Activated naive CD8-positive, alpha-beta T cell treated with anti-CD3 and anti-CD28 coated beads for 36 hours (primary cell): Measurements from ENCODE around the gene BCL2L11. TPM values are rescaled to one million over a fixed set of nuclear protein-coding genes. Genes with fewer than 3 reads are reported as not detected.

Experiments
- DNase-seq: peaks from one replicate; pipeline ENCODE4 v3.0.0; 2021
- H3K27ac Mint-ChIP-seq: one replicate; pipeline ENCODE4 v1.8.0; 2022; ENCODE audit warnings: mild to moderate bottlenecking, moderate library complexity, mixed read lengths
- H3K27me3 Mint-ChIP-seq: one replicate; pipeline ENCODE4 v1.8.0; 2022; ENCODE audit warnings: mild to moderate bottlenecking, mixed read lengths
- H3K36me3 Mint-ChIP-seq: one replicate; pipeline ENCODE4 v1.8.0; 2021; ENCODE audit warnings: mild to moderate bottlenecking, mixed read lengths
- H3K4me1 Mint-ChIP-seq: one replicate; pipeline ENCODE4 v1.8.0; 2021; ENCODE audit warnings: mixed read lengths
- H3K4me3 Mint-ChIP-seq: one replicate; pipeline ENCODE4 v1.8.0; 2022; ENCODE audit warnings: mild to moderate bottlenecking, moderate library complexity, mixed read lengths
- H3K9me3 Mint-ChIP-seq: one replicate; pipeline ENCODE4 v1.8.0; 2022; ENCODE audit warnings: mixed read lengths
- total RNA-seq, 2 experiments: library from RNA; stranded (reverse); gene quantifications; one replicate each; pipeline ENCODE4 v1.2.3, GENCODE V29; 2021

Gene BCL2L11
- total RNA-seq, 2 experiments from 2014 or later: 19.9 TPM

DNA sequence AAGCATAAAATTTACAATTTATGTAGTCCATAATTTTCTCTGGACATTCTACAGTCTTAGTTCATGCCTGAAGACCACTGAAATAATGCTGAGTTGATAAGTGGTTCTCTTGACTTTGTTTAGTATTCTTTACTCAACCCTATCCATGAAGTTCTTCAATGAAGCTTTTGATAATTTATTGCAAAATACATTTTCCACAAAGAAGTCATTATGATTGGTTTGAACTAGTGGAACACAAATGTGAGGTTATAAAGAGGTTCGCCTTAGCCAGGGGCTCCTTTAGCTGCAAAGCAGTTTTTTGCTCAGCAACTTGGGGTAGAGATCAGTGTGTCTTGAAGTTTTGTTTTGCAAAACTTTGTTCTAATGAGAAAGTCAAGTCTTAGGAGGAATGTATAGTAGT is 5.9 kb downstream of the BCL2L11 start:
- peaks cover 56% of the 10 kb centered on the region for H3K36me3 Mint-ChIP-seq
- no peaks in the 10 kb centered on the region for H3K9me3 Mint-ChIP-seq
- DNase-seq: no peak
- peaks cover 41% of the 10 kb centered on the region for H3K4me1 Mint-ChIP-seq
- no peak overlapping the region for H3K27ac Mint-ChIP-seq
- H3K4me3 Mint-ChIP-seq: no peak overlapping the region
- peaks cover 3% of the 10 kb centered on the region for H3K27me3 Mint-ChIP-seq

DNA sequence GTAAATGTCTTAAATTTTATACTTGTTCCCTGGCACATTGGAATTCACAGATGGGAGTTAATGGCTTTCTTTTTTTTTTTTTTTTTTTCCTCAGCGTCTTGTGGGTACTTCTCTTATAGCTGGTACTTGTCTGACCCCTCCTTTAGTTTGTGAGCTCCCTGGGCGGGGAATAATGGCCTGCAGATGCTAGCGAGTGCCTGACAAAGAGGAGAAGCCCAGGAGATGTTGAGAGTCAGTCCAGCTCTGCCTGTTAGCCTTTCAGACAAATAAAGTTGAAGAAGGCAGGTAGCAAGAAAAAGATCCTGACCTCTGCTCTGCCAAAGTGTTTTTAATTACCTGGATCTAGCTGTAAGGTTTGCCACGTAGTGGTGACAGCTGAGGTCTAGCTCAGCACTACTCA is 6.6 kb downstream of the BCL2L11 start:
- Mint-ChIP-seq H3K4me3 (no peak overlapping the region), H3K27ac (no peak overlapping the region), H3K36me3 (peaks cover 62% of the 10 kb centered on the region), H3K9me3 (no peaks in the 10 kb centered on the region), H3K27me3 (peaks cover 3% of the 10 kb centered on the region), H3K4me1 (peaks cover 40% of the 10 kb centered on the region)
- DNase-seq: no peak

DNA sequence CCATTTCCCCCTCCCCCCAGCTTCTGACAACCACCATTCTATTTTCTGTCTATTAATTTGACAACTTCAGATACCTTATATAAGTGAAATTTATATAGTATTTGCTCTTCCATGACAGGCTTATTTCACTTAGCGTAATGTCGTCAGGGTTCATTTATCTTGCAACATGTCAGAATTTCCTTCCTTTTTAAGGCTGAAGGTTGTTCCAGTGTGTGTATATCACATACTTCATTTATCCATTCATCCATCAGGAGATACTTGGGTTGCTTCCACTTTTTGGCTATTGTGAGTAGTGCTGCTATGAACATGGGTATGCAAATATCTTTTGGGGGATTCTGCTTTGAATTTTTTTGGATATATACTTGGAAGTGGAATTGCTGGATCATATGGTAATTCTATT is 7.4 kb downstream of the BCL2L11 start:
- DNase-seq: no peak
- no peaks in the 10 kb centered on the region for H3K9me3 Mint-ChIP-seq
- peaks cover 62% of the 10 kb centered on the region for H3K36me3 Mint-ChIP-seq
- no peak overlapping the region for H3K27ac Mint-ChIP-seq
- H3K27me3 Mint-ChIP-seq: peaks cover 3% of the 10 kb centered on the region
- H3K4me3 Mint-ChIP-seq: no peak overlapping the region
- H3K4me1 Mint-ChIP-seq: peaks cover 40% of the 10 kb centered on the region

DNA sequence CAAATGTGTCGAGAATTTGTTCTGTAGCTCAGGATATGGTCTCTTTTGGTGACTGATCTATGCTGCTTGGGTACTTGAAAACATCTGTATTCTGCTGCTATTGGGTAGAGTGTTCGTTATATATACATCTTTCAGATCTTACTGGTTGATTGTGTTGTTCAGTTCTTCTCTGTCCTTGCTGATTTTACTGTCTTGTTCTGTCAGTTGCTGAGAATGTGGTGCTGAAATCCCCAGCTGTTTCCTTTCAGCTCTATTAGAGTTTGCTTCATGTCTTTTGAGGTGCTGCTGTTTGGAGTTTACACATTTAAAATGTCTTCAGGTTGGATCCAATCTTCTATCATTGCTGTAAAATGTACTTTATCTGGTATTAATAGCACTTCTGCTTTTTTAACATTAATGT is 12.9 kb downstream of the BCL2L11 start:
- no peaks in the 10 kb centered on the region for H3K9me3 Mint-ChIP-seq
- no peak overlapping the region for H3K4me3 Mint-ChIP-seq

DNA sequence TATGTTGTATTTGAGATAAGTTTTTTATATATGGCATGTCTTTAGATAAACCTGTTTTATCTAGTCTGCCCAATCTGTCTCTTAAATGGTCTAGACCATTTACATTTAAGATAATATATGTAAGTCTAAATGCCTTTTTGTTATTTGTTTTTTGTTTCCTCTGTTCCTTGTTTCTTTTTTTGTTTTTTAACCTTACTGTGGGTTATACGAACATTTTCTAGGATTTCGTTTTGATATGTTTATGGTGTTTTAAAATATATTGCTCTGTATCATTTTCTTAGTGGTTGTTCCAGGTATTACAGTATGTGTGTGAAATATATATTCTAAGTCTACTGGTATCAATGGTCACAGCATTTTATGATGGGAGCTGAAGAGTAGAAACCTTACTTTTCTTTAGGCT is 13.3 kb downstream of the BCL2L11 start:
- H3K27me3 Mint-ChIP-seq: no peaks in the 10 kb centered on the region
- no peak for DNase-seq
- H3K36me3 Mint-ChIP-seq: peaks cover 29% of the 10 kb centered on the region
- no peaks in the 10 kb centered on the region for H3K9me3 Mint-ChIP-seq
- no peak overlapping the region for H3K4me3 Mint-ChIP-seq
- H3K4me1 Mint-ChIP-seq: peaks cover 20% of the 10 kb centered on the region
- H3K27ac Mint-ChIP-seq: no peak overlapping the region

More for the DNA sequence above, 12.9 kb downstream of the BCL2L11 start:
- peaks cover 22% of the 10 kb centered on the region for H3K4me1 Mint-ChIP-seq
- H3K36me3 Mint-ChIP-seq: peaks cover 34% of the 10 kb centered on the region
- no peak overlapping the region for H3K27ac Mint-ChIP-seq
- DNase-seq: no peak
- H3K27me3 Mint-ChIP-seq: no peaks in the 10 kb centered on the region

DNA sequence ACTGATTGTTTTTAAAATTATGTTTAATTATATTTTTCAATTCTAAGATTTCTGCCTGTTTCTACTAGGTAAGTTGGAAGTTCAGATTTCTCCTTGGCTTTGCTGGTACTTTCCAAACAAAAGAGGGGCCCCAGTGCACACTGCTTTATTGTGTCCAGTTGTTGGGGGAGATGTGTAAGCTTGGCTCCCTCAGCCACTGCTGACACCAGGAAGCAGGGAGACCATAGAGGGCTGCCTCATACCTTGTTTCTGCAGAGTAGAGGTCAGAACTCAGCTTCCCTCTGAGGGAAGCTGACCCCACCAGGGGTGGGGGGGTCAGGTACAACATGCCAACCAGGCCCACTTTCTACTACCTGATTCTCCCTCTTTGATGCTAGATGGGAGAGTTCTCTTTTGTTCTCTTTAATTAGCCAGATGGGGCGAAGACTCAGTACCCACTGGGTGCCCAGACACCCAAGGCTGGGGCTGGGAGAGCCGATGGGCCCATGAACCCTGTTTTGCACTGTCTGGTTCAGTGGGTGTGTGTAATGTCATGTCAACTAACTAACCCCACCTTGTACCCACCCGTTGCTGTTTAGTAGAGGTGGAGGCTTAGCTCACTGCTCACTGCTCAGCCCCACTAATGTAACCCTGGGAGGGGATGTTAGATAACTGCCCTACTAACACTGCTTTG is 14.7 kb downstream of the BCL2L11 start:
- Mint-ChIP-seq H3K36me3 (peaks cover 29% of the 10 kb centered on the region), H3K4me3 (no peak overlapping the region), H3K9me3 (no peaks in the 10 kb centered on the region), H3K27me3 (no peaks in the 10 kb centered on the region), H3K27ac (no peak overlapping the region), H3K4me1 (peaks cover 20% of the 10 kb centered on the region)
- no peak for DNase-seq

DNA sequence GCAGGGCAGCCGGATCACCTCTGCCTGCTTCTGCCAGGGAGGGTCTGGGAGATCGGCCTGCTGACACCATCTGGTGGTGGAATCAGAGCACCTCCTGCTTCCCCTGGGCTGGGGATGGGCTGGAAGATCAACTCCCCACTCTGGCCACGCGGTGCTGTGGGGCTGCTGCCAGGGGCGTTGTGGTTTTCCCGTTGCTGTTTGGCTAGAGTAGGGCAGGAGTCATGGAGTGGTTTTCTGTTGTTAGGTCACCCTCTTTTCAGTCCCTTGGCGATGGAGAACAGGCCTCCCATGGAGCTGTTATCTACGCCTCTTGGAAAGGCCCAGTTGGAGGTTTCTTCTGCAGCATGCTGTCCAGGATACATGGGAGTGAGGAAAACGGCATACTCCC is 15.2 kb downstream of the BCL2L11 start:
- Mint-ChIP-seq H3K4me3 (no peak overlapping the region), H3K4me1 (peaks cover 20% of the 10 kb centered on the region), H3K9me3 (no peaks in the 10 kb centered on the region), H3K27ac (no peak overlapping the region), H3K36me3 (peaks cover 29% of the 10 kb centered on the region), H3K27me3 (no peaks in the 10 kb centered on the region)
- no peak for DNase-seq

DNA sequence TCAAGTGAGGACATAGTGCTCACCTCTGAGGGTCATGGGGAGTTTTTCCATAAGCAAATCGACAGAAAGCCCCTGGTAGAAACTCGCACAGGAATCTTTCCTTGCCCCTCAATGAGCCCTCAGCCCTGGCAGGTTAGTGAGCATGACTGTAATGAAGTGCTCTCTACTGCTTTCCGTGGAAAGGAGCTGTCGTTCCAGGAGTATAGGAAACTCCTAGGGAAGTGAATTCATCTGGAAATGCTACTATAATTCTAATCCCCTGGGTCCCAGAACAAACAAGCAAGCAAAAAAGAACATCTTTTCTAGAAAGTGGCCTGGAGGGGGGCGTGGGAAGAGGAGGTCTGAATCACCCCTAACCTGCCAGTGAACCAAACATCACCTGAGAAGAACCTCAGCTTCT is 18.1 kb downstream of the BCL2L11 start:
- Mint-ChIP-seq H3K4me1 (peaks cover 19% of the 10 kb centered on the region), H3K36me3 (peaks cover 27% of the 10 kb centered on the region), H3K9me3 (no peaks in the 10 kb centered on the region), H3K4me3 (no peak overlapping the region), H3K27me3 (no peaks in the 10 kb centered on the region), H3K27ac (no peak overlapping the region)
- no peak for DNase-seq

DNA sequence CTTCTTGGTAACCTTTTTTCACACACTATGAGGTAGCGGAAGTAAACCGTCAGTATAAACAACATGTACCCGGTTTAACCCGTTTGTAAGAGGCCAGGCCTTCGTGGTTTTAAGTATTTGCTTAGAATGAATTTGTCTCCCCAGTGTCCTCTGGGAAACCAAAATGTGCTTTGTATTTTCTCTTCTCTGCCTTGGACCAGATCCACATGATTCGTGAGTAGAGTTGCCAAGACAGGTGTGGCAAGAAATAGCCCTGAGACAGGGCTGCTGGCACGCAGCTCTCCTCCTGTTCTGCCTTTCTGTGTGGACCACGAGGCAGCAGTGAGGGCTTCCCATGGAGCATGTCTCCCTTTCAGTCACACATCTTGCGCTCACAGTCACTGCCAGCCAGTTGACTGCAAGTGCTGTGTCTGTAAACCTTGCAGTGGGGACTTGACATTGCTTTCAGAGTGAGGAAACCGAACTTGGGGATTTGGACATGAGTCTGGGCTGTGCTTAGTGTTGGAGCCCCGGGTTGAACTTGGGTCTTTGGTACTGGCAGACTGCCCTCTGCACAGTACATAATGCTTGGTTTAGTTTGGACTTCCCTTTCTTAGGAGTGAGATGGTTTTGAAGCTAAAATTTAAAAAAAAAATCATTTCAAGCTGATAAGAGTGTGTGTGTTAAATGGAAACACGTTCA is 19.1 kb downstream of the BCL2L11 start:
- H3K9me3 Mint-ChIP-seq: no peaks in the 10 kb centered on the region
- no peak for DNase-seq
- no peaks in the 10 kb centered on the region for H3K27me3 Mint-ChIP-seq
- peaks cover 12% of the 10 kb centered on the region for H3K4me1 Mint-ChIP-seq
- peaks cover 25% of the 10 kb centered on the region for H3K36me3 Mint-ChIP-seq
- H3K4me3 Mint-ChIP-seq: no peak overlapping the region
- H3K27ac Mint-ChIP-seq: no peak overlapping the region

DNA sequence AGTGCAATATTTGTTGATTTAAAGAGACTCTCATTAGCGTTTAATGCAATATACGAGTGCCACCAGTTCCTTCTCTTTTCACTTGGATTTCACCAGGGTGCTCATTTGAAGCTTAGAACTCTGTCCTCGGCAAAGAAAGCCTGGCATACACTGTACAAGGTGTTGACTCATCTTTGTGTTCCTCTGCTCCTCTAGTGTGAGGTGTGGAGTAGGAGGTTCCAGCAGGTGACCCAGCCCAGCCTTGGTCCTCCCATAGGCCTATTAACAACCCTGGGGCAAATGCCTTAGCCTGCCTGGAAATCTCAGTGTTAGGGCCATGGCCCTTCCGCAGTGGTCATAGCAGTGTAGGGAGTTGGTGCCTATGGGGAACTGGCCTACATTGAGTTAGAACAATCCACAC is 20.1 kb downstream of the BCL2L11 start:
- no peak for DNase-seq
- Mint-ChIP-seq H3K27ac (no peak overlapping the region), H3K4me1 (peaks cover 19% of the 10 kb centered on the region), H3K36me3 (peaks cover 24% of the 10 kb centered on the region), H3K4me3 (no peak overlapping the region), H3K9me3 (no peaks in the 10 kb centered on the region), H3K27me3 (no peaks in the 10 kb centered on the region)

DNA sequence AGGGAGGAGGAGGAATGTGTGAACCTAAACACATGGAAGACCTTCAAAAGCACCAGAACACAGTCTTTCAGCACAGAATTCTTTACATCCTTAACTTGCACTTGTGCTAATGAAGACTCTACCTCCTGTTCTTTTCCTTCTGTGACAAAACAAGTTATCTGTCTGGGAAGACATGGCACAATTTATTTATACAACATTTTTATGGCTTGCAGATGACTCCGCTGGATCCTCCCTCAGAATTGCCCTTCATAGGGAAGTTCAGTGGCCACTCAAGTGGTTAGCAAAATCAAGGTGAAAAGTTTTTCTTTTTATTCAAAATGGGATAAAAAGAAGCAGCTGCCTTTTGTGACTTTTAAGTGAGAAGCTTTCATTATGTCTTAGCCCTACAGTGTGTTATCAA is 21.4 kb downstream of the BCL2L11 start:
- Mint-ChIP-seq H3K4me1 (peaks cover 23% of the 10 kb centered on the region), H3K9me3 (no peaks in the 10 kb centered on the region), H3K4me3 (no peak overlapping the region), H3K27me3 (peaks cover 4% of the 10 kb centered on the region), H3K27ac (no peak overlapping the region), H3K36me3 (peaks cover 31% of the 10 kb centered on the region)
- DNase-seq: no peak

DNA sequence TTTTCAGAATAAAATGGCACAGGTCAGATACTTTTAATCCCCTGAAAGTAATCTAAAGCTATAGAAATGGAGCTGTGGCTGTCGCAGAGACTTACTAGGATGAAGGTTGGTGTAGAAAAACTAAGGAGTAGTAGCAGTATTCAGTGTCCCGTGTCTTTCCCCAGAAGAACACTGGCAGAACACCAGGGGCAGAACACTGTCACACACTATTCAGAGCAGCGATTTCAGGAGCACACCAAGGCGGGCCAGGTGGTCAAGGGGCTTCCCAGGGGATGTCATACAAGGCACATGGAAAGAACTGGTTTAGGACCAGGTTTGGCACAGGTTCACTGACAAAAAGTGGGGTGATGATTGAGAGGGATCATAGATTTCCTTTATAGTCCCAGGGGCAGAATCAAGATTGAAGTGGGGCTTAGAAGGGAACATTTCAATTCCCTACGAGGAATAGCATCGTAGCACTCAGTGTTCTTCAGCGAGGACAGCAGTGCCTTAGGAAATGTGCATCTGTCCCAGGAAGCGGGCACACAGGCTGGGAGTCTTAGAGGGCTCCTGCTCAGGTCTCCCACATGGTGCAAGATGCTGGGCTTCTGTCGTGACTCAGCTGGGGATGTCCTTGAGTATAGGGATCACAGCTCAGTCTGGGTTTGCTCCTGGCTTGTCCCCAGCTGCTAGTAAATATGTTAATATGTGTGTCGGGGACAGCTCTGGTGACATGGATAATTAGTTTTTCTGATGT is 22.6 kb downstream of the BCL2L11 start:
- DNase-seq: no peak
- H3K36me3 Mint-ChIP-seq: peaks cover 31% of the 10 kb centered on the region
- H3K27me3 Mint-ChIP-seq: peaks cover 4% of the 10 kb centered on the region
- H3K9me3 Mint-ChIP-seq: no peaks in the 10 kb centered on the region
- H3K4me3 Mint-ChIP-seq: no peak overlapping the region
- H3K27ac Mint-ChIP-seq: no peak overlapping the region
- H3K4me1 Mint-ChIP-seq: peaks cover 28% of the 10 kb centered on the region

DNA sequence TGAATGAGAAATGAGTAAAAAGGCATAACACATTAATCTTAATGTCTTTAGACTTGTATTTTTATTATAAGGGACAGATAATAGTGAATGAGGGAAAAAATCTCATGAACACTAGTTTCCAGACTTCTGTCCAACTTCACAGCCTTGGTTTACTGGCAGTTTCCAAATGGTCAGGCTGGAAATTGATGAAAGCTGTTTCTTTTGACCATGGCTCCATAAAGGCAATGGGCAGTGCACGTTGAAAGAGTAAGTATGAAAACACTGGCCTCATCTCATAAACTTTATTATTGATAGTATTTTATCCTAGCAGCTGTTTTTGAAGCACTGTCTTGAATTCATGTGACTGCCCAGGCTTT is 23.1 kb downstream of the BCL2L11 start:
- Mint-ChIP-seq H3K36me3 (peaks cover 31% of the 10 kb centered on the region), H3K4me1 (peaks cover 29% of the 10 kb centered on the region), H3K27me3 (peaks cover 4% of the 10 kb centered on the region), H3K27ac (no peak overlapping the region), H3K9me3 (no peaks in the 10 kb centered on the region), H3K4me3 (no peak overlapping the region)
- DNase-seq: no peak

DNA sequence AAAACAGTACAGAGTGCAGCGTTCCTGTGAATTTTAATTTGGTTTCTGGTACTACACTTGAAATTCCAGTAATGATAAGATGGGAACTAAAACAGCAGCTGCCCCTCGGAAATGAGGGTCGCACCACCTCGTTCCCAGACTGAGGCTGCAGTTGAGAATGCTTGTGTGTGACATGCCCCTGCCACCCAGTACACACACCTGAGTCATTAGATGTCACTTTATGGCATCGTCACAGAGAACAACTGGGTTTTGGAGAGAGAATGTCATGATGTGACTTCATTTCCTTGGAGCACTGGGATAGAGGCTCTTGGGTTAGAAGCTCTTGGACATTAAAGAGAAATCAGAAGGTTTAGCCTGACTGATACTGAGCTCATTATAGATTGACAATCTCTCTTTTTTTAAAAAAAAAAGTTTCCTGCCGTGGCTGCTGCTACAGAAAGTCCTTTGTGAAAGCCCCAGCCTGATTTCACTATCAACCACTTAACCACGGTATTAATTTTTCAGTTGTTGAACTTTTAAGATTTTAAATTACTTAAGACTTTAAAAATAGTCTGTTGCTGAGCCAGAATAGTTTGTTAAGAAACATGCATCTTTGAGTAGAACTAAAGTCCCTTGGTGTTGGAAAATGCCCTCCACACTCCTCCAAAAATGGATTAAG is 24.5 kb downstream of the BCL2L11 start:
- Mint-ChIP-seq H3K4me3 (no peak overlapping the region), H3K36me3 (peaks cover 25% of the 10 kb centered on the region)

DNA sequence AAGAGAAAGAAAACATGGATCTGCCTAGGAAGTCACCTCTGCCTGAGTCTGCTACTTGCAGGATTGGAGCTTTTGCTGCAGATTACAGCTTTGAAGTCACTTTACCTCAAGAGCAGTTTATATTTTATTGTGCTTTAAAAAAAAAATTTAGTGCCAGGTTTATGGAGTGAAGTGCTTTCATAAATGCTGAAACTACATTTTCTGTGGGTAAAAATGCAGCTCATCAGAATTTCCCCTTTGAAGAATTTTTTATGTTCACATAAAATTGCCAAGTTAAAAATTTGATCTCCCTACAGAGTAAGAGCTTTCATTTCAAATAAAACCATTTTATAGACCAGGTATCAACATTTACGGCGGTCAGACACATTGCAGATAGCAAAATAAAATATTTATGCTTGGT is 25.2 kb downstream of the BCL2L11 start:
- H3K9me3 Mint-ChIP-seq: no peaks in the 10 kb centered on the region
- H3K4me1 Mint-ChIP-seq: peaks cover 40% of the 10 kb centered on the region
- H3K36me3 Mint-ChIP-seq: peaks cover 18% of the 10 kb centered on the region
- no peak for DNase-seq
- no peak overlapping the region for H3K4me3 Mint-ChIP-seq
- peaks cover 4% of the 10 kb centered on the region for H3K27me3 Mint-ChIP-seq
- no peak overlapping the region for H3K27ac Mint-ChIP-seq

More for the DNA sequence above, 24.5 kb downstream of the BCL2L11 start:
- Mint-ChIP-seq H3K27ac (no peak overlapping the region), H3K9me3 (no peaks in the 10 kb centered on the region), H3K27me3 (peaks cover 4% of the 10 kb centered on the region), H3K4me1 (peaks cover 40% of the 10 kb centered on the region)
- no peak for DNase-seq
